ENCODE data around the gene SRMS.

- no peak for TF ChIP-seq CTCF (IDR thresholded peaks at IDR 0.05)
- TF ChIP-seq POLR2A (IDR thresholded peaks at IDR 0.05), result no peak
These were observed 48.0 kb upstream of the SRMS start for GRCh38 chr20:63595416-63596127.

Measured in thyroid gland (tissue), 4 donors.